SU-DHL-6 (cell line): ENCODE results near the gene HTR6.

Experiments
- CTCF ChIP-seq: fragments of 200-600 bp; sonication (generic); IDR thresholded peaks from one replicate; pipeline ENCODE4 v1.5.1; 2017; ENCODE audit warnings: antibody characterized with exemption, mild to moderate bottlenecking, low read length, moderate library complexity; ENCODE audit not compliant: insufficient read depth, poor library complexity, severe bottlenecking
- EZH2phosphoT487 ChIP-seq: fragments of 200-600 bp; sonication (generic), shearing (Covaris generic); conservative IDR thresholded peaks from 2 replicates; pipeline ENCODE4 v1.6.1; 2018; ENCODE audit warnings: mild to moderate bottlenecking, antibody characterized with exemption, low read length, moderate library complexity, mixed read lengths

GRCh38 chr1:19665496-19666465, 1.1 kb downstream of the HTR6 start:
- TF ChIP-seq CTCF: no peak
- TF ChIP-seq EZH2phosphoT487: no peak
